ENCODE data around the gene SPSB2. TPM values are rescaled to one million over a fixed set of nuclear protein-coding genes. Genes with fewer than 3 reads are reported as not detected.
A peak's percentile ranks its signal among the peaks of the same experiment; 100 is the strongest.

The SPSB2 gene
- total RNA-seq, 1 donor from 2014 or later = 5.5 TPM

DNA sequence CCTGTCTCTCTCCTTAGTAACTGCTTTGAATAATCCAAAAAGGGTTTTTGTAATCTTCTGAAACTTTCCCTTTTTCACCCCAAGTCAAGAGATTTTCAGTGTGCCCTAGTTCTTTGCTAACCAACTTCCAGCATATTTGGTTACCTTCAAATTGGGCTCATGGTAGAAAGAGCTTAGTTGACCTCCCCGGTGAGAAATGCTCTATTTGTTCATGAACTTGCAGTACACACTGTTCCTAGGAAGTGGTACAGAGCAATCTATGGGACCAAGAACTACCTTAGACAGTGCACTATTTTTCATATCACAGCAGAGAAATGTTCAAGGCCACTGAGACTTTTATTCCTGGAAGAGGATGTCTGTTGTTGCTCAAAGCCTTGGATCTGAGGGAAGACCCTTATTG is 19.5 kb downstream of the SPSB2 start:
- no peak for DNase-seq (ENCODE audit: extremely low read depth, low read depth, low spot score)

DNA sequence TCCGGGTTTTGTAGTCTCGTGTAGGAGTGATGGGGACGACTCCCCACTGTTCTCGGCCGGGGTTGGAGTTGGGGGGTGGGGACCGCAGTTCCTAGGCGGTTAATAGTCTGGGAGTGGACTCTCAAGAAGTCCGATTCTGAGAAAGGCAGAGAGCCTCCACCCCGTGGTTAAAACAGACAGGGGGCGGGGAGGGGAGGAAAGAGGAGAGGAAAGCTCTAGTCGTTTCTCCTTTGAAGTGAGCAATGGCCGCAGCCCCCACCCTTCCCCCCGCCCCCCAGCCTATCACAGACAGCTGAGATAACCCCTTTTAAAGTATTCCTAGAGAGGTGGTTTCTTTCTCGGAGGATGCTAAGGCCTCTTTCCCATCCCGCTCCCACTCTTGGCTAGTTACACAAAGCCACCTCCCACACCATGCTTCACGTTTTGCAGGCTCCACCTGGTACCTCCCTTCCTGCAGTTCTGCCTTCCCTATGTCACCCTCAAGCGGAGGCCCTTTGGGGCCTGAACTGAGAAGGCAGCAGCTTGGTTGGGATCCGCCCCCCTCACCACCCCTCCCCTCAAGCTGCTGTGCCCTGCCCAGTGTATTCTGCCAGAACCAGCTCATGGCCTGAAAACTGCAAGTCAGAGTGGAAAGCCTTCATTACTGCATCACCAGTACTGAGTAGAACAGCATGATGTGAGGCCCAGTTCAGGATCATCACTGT is 20.3 kb downstream of the SPSB2 start:
- DNase-seq (ENCODE audit: extremely low read depth, low read depth, low spot score) = no peak

DNA sequence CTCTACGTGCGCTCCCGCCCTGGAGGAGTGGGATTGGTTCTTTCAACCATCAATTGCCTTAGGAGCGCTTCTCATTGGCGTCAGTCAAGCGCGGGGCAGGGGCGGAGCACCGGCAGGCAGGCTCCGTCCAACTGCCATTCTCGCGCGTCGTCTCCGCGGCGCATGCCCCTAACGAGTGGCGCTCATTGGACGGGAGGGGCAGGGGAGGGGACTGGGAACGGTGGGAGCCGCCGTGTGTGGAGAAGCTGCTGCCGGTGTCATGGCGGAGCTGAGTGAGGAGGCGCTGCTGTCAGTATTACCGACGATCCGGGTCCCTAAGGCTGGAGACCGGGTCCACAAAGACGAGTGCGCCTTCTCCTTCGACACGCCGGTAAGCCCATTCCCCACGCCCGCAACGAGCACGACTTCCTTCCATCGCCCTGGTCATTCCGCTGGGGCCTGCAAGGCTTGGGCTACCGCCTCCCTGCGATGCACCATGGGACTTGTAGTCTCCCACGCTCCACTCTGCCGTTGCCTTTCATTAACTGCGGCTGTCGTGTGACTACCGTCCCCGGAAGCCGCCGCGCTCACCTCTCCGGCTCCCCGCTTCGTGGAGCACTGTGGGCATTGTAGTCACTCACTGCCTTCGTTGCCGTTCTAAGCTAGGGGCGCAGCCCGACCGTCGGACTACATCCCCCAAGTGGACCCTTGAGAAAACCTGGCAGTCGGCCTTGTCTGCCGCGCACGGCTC is 21.0 kb downstream of the SPSB2 start, which contains the start of gene USP5:
TSS of gene USP5 (plus strand) at position 230 of the 730 bp plus-strand sequence. CDS start at position 260, 30 bp downstream.
- DNase-seq (ENCODE audit: extremely low read depth, low read depth, low spot score) = peak; percentile 97

DNA sequence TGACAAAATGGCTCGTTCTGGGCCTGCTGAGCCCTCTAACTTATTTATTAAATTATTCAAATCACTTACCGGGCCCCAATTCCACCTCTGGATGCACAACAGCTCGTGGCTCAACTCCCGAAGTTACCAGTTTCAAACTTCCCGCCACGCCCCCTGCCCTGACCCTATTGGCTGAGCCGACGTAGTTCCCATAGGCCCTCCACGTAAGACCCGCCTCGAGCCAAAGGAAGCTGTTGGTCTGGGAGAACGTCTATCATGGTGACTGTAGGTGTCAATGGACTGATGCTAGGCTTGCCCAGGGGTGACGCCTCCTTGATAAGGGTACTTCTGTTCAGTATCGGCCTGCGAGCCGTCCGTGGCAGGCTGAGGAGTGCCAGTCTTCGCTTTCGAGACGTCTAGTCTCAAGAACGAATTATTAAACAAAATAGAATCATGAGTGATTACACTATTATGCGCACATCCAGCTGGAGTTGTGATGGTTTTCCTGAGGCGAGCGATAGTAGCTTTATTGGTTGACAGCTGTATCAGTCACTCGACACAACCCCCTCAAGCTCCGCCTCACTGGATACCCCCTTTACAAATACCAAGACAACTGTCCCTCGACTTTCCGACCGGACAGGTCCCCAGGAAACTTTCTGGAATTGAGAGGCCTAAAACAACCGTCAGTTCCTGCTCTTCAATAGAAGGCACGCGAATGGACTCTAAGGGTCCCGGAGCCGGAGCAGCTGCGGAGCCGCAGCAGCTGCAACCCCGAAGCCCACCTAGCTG is 21.8 kb downstream of the SPSB2 start, which contains the start of gene CDCA3:
TSS of gene CDCA3 (minus strand) at position 134 of the 768 bp plus-strand sequence. CDS start 334 bp downstream, outside the sequence.
- peak; percentile 96 for DNase-seq (ENCODE audit: extremely low read depth, low read depth, low spot score)

DNA sequence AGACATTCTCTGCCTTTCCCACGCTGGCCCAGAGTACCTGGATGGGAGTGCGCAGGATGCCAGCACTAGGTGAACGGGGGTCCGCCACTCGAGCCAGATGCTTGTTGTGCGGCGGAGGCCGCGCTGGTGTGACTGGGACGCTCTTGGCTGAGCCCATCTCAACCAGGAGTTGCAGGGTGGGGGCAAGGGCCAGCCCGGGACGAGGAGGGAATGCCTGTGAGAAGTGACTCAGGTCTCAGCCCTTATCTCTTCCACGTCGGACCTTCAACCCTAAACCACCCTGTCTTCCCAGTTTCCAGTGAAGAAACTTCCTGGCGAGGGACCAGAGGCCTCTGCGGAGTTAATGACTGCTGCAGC is 22.3 kb downstream of the SPSB2 start:
- no peak for DNase-seq (ENCODE audit: extremely low read depth, low read depth, low spot score)

DNA sequence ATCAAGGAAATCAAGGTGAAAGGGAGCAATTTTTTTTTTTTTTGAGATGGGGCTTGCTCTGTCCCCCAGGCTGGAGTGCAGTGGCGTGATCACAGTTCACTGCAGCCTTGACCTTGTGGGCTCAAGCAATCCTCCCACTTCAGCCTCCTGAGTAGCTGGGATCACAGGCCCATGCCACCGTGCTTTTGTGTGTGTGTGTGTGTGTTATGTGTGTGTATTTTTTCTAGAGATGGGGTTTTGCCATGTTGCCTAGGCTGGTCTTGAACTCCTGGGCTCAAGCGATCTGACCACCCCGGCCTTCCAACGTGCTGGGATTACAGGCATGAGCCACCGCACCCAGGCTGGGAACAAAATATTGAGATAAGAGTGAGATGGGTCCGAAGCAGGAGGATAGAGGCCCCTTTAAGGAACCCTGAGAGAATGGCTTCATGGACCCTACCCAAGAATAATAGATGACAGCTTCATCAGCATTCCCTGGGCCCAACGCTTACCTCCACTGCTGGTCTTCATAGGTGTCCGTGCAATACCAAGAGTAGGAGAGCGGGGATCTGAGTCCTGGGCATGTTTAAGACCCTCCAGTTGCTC is 23.0 kb downstream of the SPSB2 start:
- DNase-seq (ENCODE audit: extremely low read depth, low read depth, low spot score) = no peak

DNA sequence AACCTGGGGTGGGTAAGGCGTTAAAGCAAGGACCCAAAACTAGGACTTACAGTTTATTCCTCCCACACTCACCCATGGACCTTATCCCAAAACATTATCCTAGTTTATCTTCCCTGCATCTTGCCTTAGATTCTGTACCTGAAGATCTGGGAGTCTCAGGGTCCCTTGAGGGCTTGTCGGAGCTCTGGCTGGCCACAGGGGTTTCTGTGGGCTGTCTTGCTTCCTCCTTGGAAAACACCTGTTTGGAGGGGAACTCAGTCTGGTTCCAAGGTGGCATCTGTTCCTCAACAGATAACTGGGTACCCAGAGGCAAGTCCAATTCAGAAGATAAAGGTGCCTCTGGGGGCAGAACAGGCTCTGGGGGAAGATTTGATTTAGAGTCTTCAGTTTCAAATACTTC is 23.7 kb downstream of the SPSB2 start:
- no peak for DNase-seq (ENCODE audit: extremely low read depth, low read depth, low spot score)

DNA sequence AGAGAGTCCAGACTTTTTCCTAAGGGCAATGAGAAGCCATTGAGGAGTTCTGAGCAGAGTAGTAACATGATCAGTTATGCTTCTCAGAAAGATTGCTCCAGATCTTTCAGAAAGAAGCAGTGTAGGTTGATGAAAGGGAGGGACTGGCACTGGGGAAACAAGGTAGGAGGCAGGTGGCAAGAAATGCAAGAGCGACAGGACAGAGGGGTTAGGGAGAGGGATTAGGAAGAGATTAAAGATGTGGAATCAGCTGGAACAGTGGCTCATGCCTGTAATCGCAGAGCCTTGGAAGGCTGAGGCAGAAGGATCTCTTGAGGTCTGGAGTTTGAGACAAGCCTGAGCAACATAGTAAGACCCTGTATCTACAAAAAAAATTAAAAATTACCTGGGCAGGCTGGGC is 25.4 kb downstream of the SPSB2 start:
- DNase-seq (ENCODE audit: extremely low read depth, low read depth, low spot score) = no peak

DNA sequence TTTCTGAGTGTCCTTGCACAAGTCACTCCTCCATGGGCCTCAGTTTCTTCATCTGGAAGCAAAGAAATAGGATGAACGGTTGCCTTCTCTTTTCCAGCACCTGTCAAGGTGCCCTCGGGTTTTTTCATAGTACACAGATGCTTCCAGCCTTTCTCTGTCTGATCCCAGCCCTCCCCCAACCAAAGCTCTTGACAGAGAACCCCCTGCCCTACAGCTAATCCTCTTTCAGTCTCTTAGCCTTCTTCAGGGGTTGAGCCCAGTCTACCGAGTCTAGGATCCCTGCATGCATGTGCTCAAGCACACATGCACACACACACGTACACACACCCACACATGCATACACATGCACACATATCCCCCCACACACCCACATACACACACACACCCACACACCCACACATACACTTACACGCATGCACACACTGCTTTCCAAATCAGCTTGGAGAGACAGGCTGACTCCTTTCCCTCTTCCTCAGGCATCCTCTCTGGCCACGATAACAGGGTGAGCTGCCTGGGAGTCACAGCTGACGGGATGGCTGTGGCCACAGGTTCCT is 26.7 kb downstream of the SPSB2 start:
- no peak for DNase-seq (ENCODE audit: extremely low read depth, low read depth, low spot score)

DNA sequence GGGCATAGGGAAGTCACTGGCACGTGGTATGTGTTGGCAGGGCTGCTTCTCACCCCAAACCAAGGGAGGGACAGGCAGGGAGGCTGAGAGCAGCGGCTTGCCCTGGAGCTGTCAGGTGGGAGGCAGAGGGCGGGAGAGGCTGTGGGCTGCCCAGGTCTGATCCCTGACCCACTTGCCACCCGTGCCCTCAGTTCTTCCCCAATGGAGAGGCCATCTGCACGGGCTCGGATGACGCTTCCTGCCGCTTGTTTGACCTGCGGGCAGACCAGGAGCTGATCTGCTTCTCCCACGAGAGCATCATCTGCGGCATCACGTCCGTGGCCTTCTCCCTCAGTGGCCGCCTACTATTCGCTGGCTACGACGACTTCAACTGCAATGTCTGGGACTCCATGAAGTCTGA is 27.7 kb downstream of the SPSB2 start:
- DNase-seq (ENCODE audit: extremely low read depth, low read depth, low spot score) = no peak

DNA sequence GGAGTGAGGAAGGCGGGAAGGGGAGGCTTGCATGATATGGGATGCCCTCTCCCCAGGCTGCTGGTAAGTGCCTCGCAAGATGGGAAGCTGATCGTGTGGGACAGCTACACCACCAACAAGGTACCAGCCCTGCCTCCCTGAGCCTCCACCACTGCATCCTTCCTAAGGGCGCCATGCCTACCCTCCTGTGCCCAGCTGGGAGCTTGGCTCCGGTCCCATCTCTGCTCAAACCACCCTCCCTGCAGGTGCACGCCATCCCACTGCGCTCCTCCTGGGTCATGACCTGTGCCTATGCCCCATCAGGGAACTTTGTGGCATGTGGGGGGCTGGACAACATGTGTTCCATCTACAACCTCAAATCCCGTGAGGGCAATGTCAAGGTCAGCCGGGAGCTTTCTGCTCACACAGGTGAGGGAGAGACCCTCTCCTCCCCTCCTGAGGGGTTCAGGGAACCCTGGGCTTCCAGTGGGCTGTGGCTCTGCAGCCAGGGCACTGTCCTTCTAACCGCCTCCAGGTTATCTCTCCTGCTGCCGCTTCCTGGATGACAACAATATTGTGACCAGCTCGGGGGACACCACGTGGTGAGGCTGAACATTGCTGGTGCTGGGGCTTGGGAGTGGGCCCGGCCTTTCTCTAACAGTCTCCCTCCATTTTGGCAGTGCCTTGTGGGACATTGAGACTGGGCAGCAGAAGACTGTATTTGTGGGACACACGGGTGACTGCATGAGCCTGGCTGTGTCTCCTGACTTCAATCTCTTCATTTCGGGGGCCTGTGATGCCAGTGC is 29.8 kb downstream of the SPSB2 start:
- DNase-seq (ENCODE audit: extremely low read depth, low read depth, low spot score) = no peak

DNA sequence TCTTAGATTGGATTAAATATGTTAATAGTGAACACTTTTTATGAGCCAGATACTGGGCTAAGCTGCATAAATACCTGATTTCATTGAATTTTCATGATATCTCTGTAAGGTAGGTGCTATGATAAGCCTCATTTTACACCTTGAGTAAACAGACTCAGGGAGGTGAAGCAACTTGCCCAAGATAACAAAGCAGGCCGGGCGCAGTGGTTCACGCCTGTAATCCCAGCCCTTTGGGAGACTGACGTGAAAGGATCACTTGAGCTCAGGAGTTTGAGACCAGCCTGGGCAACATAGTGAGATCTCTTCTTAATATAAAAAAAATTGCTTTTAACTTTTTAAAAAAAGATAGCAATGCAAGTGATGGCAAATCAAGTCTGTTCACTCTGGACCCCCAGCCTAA is 31.0 kb downstream of the SPSB2 start:
- no peak for DNase-seq (ENCODE audit: extremely low read depth, low read depth, low spot score)

DNA sequence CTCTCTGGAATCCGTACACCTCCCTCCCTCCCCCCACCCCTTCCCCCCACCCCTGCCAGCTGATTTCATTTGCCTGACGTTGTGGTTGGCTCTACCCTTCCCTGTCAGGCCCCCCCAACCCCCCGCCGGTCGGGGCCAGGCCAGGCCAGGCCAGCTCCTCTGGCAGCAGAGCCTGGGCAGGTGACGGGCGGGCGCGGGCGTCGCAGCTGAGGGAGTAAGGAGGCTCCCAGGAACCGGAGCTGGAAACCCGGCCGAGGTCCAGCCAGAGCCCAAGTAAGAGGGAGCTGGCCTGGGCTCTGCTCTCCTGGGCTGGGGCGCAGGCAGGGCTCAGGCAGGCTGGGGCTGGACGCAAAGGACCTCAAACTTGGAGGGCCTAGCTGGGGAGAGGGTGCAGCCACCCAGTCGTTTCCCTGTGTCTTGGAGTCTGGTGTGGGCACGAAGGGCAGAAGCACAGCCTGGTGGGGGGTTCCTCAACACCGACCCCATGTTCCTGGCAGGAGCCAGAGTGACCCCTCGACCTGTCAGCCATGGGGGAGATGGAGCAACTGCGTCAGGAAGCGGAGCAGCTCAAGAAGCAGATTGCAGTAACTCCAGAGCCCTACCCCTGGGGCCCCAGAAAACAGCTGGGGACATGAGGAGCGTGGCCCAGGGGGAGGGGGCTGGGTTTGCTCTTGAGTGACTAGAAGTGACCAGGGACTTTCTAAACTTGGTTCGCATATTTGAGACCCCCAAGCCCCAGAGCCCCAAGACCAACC is 32.2 kb downstream of the SPSB2 start, which contains the start of gene GNB3:
TSS of gene GNB3 (plus strand) at position 165 of the 755 bp plus-strand sequence. CDS start at position 528, 363 bp downstream.
- no peak for DNase-seq (ENCODE audit: extremely low read depth, low read depth, low spot score)

DNA sequence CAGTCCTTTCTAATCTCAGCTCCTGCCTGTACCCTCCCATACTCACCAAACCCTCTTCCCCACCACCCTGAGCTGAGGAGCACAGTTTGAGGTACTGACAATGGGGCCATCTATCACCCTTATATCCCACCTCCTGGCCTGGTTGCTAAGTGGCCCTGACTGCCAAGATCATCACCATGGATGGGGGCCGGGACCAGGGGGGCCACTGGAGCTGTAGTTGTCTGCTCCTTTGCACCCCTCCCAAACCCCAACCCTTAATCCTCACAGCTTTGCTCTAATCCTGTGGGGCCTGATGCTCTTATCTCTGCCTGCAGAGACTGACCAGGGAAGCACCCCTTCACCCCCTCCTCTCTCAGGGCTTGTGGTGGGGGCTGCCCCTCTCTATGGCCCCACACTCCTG is 32.8 kb downstream of the SPSB2 start:
- no peak for DNase-seq (ENCODE audit: extremely low read depth, low read depth, low spot score)

DNA sequence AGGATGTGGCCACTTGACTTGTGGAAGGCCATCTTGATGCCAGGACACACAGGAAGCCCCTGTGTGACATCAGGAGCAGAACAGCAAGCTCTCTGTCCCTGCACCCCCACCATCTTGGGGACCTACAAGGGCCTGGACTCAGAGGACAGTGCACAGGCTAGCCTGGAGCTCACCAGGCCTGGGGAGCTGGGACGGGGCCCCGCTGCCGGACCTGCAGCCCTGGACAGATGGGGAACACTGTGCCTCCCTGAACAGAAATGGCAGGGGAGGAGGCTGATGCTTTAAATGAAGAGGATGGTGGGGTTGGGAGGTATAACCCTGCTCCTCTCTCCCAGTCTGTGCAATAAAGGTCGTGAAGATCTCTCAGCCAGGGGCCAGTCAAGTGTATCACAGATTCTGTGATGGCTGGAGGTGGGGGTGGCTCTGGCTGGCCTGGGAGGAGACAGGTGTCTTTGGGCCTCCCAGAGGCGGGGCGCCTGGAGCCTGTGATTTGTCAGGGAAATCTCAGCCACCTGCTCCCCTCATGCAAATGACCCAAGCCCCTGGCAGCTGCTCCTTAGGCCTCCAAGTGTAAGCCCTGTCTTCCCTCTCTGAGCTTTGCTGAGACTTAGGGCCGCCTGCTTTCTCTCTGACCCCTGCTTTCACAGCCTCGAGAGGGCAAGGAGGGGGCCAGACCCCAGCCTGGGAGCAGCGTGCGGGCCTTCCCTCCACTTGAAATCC is 33.5 kb downstream of the SPSB2 start:
- no peak for DNase-seq (ENCODE audit: extremely low read depth, low read depth, low spot score)

DNA sequence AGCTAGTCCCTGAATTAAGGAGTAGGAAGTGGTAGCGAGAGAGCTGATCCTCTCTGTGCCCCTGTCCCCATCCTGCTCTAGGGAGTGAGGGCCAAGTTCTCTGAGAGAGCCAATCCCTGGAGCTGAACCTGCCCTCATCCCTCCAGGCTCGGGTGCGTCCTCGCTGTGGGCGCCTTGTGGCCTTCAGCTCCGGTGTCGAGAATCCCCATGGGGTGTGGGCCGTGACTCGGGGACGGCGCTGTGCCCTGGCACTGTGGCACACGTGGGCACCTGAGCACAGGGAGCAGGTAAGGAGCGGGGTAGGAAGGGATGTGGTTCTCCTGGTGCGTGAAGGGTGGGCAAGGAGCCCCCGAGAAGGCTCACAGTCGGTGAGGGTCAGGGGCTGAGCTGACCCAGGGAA is 34.2 kb downstream of the SPSB2 start:
- DNase-seq (ENCODE audit: extremely low read depth, low read depth, low spot score) = no peak

DNA sequence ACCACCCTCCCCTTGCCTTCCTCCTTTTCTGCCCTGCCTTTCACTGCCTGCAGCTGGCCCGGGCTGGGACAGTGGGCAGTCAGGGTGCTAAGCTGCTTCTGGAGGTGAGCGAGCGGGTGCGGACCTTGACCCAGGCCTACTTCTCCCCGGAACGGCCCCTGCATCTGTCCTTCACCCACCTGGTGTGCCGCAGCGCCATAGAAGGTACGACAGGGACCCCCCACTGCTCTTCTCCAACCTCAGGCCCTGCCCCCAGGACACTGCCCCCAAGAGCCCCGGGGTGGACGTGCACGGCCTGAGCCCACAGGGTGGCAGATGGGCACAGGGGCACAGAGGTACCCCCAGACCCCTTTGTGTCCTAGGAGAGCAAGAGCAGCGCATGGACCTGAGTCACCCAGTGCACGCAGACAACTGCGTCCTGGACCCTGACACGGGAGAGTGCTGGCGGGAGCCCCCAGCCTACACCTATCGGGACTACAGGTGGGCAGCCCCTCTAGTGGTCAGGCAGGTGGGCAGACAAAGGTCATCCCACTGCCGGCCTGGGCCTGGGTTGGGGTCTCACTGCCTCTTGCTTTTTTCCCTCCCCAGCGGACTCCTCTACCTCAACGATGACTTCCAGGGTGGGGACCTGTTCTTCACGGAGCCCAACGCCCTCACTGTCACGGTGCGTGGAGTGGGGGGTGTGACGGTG is 35.6 kb downstream of the SPSB2 start:
- no peak for DNase-seq (ENCODE audit: extremely low read depth, low read depth, low spot score)

DNA sequence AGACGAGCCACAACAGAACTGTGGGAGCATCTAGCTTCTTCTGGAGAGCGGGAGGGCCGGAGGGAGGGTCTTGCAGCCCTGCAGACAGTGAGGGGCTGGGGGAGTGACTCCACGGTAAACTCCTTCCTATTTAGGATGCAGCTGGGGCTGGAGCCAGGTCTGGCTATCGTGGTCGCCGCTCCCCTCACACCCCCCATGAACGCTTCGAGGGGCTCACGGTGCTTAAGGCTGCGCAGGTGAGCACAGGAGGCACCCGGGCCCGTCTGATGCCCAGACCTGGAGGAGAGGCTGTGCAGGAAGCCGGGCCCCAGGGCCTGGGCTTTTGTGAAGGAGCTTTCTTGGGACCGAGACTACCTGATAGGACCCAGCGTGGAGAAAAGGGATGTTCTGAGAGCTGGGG is 36.3 kb downstream of the SPSB2 start:
- DNase-seq (ENCODE audit: extremely low read depth, low read depth, low spot score) = no peak

All from glomerular endothelial cell (primary cell).